GM18861 (cell line): Measurements from ENCODE around the gene RABGGTA.
"Not testable (repeated sequence)": the region's sequence is repeated elsewhere in the genome, so short reads cannot be mapped to it uniquely, and the experiment has no call there.

Source experiments
- ATAC-seq: cut with Tn5 transposase; IDR thresholded peaks from one replicate; pipeline ENCODE4 v1.9.1; 2021; ENCODE audit not compliant: unreplicated experiment

The RABGGTA gene

DNA sequence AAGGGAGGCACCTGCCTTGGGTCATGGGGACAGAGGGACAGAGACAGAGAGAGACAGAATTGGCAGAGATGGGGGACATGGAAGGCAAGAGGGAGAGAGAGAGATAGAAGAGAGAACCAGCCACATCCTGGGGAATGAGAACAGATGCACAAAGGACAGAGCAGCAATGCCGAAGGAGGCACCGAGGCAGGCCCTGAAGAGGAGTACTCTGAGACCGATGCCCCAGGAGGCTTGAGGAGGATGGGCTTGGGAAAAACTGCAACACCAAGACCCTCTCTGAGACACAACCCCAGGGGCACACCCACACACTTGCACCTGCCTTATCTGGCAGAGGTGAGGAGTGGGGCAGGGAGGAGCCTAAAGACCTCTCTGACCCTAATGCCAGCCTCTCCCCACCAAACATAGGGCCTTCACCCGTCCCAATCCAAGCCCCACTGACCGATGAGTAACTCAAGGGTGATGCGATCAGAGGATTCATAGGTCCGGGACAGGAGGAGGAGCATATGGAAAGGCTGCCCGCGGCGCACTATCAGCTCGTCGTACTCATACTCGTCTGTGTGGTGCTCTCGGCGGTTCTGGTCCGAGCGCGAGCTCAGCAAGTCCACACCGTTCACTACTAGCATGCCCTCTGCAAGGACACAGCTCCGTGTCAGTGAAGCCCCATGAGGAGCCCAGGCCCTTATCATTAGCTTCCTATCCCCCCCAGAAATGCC lies 10.0 kb downstream of the RABGGTA start:
- ATAC-seq, result no peak

DNA sequence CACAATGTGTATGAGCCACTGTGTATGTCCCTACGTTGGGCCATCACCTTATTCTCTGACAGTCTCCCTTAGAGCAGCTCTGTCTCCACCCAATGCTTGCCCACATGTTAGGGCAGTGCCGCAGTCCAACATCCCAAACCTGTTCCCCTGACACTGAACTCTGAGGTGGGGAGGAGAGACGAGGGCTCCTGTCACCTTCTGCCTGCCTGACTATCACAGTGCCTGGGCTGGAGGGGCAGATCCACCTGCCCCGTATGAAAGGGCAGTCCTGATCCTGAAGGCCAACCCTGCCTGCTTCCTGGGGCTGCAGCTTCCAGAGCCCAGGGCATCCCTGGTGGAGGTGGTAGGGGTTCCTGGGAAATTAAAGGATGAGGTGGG lies 10.6 kb downstream of the RABGGTA start:
- no peak for ATAC-seq

DNA sequence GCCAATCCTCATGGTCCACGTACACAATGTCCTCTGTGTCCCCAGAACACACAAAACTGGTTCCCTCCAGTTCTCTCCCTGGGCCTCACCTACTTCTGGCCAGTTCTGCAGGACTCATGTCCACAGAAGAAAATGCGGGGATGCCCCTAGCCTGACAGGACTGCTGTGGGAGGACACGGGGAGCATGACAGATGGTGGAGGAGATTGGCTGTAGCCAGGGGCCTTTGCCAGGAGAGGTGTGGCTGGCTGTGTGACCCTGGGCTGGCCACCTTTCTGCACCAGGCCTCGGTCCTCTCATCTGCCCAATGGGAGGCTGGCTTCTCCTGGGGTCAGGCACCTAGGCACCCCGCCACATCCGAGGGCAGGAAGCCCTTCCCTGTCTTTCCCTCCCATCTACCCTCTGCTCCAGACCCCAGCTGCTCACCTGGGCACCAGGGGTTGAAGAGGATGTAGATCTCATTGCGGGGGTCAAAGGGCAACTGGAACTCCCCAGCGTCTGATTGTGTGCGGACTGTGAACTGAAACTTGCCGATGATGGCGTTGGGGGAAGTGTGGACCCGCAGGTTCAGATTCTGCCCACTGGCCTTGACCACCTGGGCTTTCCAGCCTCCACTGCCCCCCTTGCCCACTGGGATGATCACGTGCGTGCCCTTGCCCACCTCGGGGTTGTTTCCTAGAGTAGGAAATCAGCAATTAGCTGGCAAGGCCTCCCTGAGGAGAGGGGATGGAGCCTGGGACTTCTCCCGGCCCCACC lies 11.2 kb downstream of the RABGGTA start:
- ATAC-seq, result no peak

DNA sequence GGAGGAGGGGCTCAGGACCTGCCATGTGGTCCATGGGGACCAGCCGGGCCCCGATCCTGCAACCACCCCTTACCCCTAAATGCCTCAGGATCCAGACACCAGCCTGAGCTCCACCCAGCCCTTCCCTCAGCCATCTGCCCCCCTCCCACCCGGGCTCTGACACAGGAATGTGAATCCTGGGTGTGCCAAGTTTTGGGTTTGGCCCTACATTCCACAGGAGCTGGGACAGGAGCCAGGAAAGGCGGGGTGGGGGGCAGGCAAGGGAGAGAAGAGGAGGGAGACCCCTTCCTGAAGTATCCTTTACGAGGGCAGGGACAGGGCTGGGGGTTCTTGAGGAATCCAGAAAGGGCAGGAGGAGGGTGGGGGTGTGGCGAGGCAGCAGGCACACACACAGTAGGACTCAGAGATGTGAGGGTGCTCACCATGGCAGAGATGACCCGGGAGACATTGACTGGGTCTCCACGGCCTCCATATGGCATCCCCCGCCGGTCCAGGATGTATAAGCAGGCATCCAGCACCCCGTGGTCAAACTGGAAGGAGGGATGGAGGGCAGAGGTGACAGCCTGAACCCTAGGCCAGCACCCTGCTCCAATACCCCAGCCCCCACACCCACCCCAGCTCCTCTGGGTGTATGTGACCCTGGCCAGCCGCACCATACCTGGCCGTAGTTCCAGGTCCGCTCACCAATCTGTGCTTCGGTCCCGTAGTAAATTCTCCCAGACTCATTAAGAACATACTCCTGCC lies 11.9 kb downstream of the RABGGTA start:
- ATAC-seq, result no peak

DNA sequence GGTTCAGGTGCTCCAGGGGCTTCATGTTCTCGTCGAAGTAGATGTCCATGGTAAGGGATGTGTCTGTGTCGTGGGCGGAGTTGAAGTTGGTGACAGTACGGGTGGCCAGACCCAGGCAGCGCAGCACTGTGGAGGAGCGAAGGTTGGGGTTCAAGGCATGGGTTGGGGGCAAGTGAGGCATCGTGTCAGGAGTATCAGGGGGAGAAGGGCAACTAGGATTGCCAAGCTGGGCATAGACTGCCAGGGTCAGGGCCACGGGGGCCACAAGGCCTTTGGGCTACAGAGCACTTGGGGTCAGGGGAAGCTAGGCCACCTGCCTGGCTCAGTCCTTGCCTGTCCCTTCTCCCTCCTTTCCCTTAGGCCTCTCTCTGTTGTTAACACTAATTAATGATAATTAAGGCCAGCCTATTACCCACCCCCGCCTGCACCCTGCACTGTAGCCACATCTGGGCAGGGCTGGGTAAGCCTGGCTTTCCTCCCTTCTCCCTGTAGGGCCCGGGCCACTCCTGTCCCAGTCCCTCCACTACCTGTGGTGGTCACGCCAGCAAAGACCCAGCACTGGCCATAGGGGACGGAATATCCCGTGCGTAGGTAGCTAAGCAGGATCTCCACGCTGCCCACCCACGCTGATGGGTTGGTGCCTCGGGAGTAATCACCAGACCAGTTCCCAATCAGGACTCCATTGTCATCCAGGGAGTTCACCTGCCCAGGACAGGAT lies 12.7 kb downstream of the RABGGTA start:
- ATAC-seq, result no peak

DNA sequence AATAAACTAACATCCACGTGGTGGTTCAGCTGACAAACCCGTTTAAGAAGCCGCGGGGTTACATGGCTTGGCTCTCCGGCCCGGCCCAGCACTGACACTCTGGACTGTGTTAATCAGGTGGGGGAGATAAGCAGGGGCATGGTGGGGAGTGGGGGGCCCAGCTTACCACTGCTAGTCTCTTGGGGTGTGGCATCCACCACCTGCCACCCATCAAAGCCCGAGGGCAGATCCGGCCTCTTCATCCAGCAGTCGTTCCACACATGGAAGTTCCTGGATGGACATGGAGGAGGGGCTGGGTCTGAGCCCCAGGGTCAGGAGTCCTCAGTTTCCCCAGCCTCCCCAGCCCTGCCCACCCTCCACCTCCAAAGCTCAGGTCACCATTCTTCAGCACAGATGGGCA lies 13.3 kb downstream of the RABGGTA start:
- no peak for ATAC-seq

DNA sequence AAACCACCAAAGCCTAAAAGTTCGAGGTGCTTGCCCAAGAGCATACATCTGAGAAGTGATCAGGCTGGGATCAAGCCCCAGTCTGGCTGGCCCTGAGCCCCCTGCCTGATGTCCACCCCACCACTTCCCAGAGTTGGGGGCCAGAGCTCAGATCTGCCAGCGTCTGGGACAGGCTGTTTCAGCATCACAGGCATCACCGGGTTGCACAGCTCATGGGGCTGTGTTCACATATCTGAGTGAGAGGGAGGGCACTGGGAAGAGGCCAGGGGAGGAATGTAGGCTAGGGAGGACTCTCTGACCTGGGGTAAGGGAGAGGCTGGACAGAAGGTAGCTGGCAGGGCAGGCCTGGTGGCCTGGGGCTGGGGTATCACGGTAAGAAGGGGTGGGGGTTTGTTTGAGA lies 14.4 kb downstream of the RABGGTA start:
- no peak for ATAC-seq

DNA sequence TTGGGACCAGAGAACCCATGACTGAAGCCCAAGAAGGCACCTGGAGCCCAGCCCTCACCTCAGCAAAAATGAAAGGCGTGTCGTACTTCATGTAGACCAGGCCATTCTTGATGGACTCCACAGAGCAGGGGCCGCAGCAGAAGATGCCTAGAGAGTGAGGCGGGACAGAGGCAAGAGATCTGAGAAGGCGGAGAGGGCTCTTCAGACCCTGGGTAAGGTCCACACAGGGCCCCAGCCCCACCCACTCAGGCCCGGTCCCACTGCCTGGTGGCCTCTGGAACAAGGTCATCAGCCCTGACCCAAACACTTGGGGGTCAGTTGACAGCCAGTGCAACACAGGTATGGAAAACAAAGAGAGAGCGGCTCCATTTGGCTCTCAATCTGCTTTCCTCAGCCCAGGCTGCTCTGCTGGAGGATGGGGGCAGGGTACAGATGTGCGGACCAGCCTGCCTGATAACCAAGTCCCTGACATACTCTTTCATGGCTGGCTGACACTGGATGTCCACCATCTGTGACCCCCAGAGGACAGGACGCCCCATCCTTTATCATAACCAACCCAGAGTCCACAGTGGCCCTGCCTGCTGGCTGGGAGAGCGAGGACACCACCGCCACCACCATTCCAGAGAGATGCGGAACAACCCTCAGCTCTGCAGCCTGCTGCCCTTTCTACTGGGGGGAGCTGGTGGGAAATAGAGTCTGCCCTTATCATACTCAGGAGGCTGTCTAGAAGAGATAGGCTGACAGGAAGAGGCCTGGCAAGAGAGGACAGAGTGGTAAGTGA lies 15.3 kb downstream of the RABGGTA start:
- ATAC-seq, result no peak

DNA sequence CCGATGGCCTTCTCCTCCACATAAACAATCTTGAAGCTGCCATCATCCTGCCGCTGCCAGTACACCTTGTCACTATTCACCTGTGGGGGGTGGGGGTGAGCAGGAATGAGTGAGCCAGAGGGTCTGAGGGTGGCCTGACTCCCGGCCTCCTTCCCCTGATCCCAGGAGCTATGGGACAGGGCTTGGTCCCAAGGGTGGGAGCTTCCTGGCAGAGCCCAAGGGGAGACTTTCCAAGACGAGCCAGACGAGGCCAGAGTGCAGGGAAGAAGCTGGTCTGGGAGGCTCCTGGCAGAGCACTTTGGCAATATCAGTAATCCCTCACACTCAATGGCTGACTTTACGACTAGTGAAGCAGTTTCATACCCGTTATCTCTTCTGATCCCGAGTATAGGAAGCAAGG lies 16.0 kb downstream of the RABGGTA start:
- ATAC-seq, result no peak

DNA sequence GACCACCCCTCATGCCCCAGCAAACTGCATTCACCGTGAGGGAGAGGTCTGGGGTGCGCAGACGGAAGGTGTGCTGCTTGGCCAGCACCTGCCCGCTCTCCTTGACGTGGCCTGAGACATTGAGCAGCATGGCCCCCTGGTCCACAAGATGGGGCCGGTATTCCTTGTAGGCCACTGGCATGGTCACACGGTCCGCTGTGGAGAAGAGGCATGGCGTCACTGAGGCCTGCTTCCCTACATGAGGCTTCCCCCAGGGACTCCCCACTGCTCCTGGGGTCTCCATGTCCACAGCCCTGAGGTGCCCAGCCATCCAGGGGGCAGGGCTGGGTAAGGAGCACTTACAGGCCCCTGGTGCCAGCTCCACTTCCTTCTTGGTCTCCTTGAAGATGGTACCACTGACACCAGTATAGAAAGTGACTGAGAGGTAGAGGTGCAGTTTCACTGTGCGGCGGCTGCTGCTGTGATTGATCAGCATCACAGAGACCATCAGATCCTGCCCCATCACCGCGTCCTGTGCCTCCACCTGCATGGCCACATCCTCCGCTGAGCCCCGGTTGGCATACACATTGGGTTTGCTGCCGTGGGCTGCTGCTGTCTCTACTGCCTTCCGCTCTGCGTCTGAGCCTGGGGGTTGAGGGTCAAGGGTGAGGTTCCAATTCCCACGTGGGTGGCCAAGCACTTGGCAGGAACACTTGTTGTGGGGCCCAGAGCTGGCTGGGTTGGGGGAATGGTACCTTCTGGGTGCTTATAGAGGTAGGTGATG lies 16.6 kb downstream of the RABGGTA start:
- ATAC-seq, result no peak

DNA sequence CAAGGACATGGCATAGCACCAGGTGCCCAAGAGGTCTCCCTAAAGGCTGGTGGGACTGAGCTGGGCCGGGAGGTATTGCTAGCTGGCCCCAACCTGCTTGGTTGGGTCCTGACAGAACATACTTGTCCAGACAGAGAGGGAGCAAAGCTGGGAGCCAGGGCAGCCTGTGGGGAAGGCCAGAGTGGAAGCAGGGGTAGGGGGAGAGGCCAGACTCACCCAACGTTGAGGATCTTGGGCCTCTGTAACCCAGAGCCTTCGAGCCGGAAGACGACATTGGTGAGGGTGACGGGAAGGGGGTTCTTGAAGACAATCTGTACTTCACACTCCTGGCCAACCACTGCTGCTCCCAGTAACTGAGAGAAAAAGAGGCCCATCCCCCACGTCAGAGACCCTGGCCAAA lies 17.5 kb downstream of the RABGGTA start:
- no peak for ATAC-seq

DNA sequence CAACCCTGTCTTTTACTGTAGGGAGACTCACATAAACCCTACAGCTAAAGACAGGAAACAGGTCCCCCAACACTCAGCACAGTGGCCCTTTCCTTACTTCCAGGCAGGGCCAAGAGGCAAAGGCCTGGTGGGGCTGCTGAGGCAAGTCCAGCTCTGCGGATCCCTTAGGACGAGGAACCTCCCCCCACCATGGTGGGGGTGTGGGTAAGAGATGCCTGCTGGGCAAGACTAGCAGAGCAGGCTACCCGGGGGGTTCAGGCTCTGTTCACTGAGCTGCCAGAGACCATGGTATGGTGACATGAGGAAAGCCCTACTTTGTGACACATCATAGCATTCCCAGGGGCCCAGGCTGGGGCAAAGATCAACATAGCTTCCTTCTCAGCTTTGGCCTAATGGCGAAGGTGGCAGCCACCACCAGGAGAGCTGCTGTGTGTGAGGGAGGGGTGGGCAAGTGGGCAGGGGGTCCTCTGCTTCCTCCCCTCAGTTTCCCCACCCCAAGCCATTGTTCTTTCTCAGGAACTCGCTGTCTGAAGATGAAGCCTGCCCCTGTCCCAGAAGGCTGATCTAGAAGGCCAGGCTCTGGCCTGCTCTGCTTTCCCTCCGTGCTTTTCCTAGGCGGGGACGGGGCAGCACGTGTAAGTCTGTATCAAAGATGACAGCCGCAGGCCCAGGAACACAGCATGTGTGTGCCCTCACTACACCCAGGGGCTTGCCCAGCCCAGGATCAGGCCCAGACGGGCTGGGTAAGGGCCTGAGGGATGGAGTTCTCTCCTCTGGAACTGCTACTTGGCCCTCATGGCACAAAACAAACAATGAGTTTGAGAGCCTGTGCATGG lies 18.9 kb downstream of the RABGGTA start:
- ATAC-seq, result no peak

DNA sequence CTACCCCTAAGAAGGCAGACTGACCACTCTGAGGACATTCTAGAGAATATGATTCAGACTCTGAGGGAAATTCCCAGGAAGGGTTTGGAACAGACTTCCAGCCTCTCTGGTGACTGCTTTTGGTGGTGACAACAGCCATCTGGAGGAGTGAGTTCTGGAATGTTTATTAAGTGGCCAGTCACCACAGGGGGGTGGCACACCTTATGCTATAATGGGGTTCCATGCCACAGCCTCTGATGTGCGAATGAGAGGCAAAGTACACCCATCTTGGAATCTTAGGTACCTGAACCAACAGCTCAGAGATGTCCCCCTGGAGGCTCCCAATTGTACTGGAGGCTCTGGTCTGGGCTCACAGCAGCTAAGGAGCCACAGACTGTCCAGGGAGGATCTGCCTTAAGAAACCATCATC lies 19.5 kb downstream of the RABGGTA start:
- ATAC-seq, result no peak

DNA sequence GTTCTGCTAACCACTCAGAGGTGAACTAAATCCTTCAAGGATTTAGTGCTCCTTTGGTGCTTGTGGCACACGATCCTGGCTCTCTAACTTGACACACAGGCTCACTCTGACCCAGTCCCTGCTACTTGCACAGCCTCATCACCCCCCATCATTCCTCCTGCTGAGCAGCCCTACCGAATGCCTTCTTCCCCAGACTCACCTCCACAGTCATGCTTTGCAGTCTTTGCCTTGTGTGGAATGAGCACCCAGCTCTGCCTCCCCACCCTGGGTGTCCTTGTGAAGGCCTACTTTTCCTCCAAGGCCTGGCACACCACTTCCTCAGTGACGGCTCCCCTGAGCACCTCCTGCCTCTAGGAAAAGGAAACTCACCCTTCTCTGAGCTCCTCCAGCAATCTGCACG lies 21.0 kb downstream of the RABGGTA start:
- no peak for ATAC-seq

DNA sequence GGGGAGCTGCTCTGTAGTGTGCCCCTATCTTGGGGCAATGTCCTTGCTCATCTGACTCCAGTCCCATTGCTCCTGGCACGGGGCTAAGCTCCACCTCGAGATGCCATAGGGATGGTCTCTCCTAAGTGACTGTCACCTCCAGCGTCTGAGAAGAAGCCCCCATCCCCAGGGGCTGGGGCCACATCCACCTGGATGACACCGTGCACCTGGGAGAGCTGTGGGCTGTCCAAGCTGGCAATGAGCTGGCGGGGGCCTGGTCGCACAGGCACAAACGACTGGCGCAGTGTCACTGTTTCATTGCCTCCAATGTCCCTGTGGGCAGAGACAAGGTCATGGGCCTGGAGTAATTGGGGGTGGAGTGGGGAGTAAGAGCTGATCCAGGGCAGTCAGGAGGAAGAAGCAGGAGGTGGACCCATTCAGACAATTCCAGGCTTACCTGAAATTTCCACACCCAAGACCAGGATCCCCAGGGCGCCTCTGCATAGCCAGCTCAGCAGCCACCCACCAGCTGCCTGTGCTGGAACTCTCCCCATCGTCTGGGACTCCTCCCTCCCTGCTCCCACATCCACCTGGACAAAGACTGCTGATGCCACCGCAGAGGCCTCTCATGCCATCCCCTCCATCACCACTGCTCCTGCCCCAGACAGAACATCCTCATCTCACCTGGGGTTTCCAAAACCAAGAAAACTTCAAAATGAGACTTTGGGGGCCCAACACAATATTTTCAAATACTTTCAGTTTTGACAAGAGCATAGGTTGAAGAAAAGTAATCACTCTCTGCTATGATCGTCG lies 22.0 kb downstream of the RABGGTA start:
- no peak for ATAC-seq

DNA sequence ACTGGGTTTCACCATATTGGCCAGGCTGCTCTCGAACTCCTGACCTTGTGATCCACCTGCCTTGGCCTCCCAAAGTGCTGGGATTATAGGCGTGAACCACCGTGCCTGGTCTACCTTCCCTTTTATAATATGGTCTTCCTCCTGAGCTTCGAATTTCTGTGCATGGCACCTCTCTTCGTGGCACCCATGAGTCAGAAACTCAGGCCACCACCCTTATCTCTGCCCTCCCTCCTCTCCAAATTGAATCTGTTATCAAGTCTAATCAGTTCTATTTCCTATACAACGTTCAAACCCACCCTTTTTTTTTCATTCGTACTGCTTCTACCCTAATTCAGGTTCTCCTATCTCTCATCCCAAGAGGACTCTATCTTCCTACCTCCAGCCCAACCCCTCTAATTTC lies 24.0 kb downstream of the RABGGTA start:
- no peak for ATAC-seq

DNA sequence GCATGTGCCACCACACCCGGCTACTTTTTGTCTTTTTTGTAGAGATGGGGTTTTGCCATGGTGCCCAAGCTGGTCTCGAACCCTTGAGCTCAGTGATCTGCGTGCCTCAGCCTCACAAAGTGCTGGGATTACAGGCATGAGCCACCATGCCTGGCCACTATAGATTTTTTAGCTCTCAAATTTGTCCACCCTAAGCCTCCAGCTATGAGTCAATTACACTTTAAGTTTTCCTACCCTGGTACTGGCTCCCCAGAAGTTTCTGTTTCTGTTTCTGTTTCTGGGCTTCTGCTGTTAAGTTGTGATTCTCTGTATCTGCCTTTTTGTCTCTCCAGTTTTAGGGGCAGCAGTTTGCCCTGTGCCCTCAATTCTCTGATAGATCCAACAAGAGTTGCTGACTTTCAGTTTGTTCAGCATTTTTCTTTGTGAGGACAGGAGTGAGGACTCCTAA lies 24.6 kb downstream of the RABGGTA start:
- peak; percentile 30 for ATAC-seq

DNA sequence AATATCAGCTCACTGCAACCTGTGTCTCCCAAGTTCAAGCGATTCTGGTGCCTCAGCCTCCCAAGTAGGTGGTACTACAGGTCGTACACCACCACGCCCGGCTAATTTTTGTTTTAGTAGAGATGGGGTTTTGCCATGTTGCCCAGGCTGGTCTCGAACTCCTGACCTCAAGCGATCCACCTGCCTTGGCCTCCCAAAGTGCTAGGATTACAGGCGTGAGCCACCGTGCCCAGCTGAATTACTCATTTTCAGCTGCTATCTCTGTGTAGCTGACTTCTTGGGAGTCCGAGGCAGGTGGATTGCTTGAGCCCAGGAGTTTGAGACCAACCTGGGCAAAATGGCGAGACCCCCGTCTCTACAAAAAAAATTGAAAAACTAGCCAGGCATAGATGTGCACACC lies 26.0 kb downstream of the RABGGTA start:
- ATAC-seq, result not testable (repeated sequence)
